A549 (cell line): Measurements from ENCODE around the gene KIF1A. TPM values are rescaled to one million over a fixed set of nuclear protein-coding genes. Genes with fewer than 3 reads are reported as not detected.

Experiments used
- ATAC-seq, 2 experiments: fragments of 200-7000 bp in 1 of 2; fragments of >200 bp in 1 of 2; cut with Nextera tagmentation in 1 of 2; cut with Tn5 transposase in 1 of 2; 3 replicates each; pipeline versions ENCODE4 v1.8.0 to v1.9.1; 2018 to 2020; ENCODE audit warnings: mild to moderate bottlenecking in 1 of 2, moderate library complexity in 1 of 2
- CTCF ChIA-PET: fragments of 300-600 bp; sonication (Branson Sonifier 250); formaldehyde crosslinking; extraction: SDS; loops from one replicate; lab custom pipeline; 2021; ENCODE audit warnings: antibody characterized with exemption, inconsistent platforms; lab: Yijun Ruan, JAX
- POLR2A ChIA-PET: fragments of 350-600 bp; formaldehyde crosslinking; extraction: SDS; loops from one replicate; lab custom pipeline; 2021; ENCODE audit warnings: antibody characterized with exemption, inconsistent platforms; lab: Yijun Ruan, JAX
- DNase-seq, 2 experiments: peaks; one replicate each; pipeline versions ENCODE4 v3.0.0 to v3.0.0-alpha.2; 2011 to 2016; ENCODE audit warnings: low read depth in 1 of 2, low spot score in 1 of 2
- FAIRE-seq: peaks from 2 replicates; lab custom pipeline; 2011; peaks lifted over from hg19 to GRCh38; lab: Jason Lieb, UNC
- H3K27ac ChIP-seq, 2 experiments: fragments of >200 bp; sonication (Bioruptor Twin); formaldehyde crosslinking; 3 replicates each; pipeline ENCODE4 v1.5.1; 2016 to 2017
- H3K4me1 ChIP-seq: fragments of >200 bp; sonication (Bioruptor Twin); formaldehyde crosslinking; 3 replicates; pipeline ENCODE4 v1.6.1; 2016
- H3K4me2 ChIP-seq: fragments of >200 bp; sonication (Bioruptor Twin); formaldehyde crosslinking; 3 replicates; pipeline ENCODE4 v1.6.1; 2016
- H3K4me3 ChIP-seq: fragments of >200 bp; sonication (Bioruptor Twin); formaldehyde crosslinking; 3 replicates; pipeline ENCODE4 v1.5.1; 2016
- H3K9me3 ChIP-seq: fragments of >200 bp; sonication (Bioruptor Twin); formaldehyde crosslinking; 3 replicates; pipeline ENCODE4 v1.6.1; 2016
- CHD4 ChIP-seq: fragments of 200-600 bp; sonication (generic); IDR thresholded peaks from 2 replicates; pipeline ENCODE4 v1.6.1; 2016; ENCODE audit warnings: antibody characterized with exemption, mild to moderate bottlenecking, borderline replicate concordance
- EHMT2 ChIP-seq: fragments of 200-600 bp; sonication (generic); IDR thresholded peaks from 2 replicates; pipeline ENCODE4 v1.6.1; 2016; ENCODE audit warnings: antibody characterized with exemption, low read depth, mild to moderate bottlenecking, moderate library complexity
- EP300 ChIP-seq, 2 experiments: fragments of >200 bp; sonication (Bioruptor Twin); formaldehyde crosslinking; IDR thresholded peaks; 2 replicates in 1 of 2; 3 replicates in 1 of 2; pipeline ENCODE4 v1.6.1; 2016 to 2017
- FOSB ChIP-seq: fragments of 250-450 bp; sonication (Bioruptor Pico); IDR thresholded peaks from 2 replicates; pipeline ENCODE4 v1.5.0; 2020; ENCODE audit warnings: mild to moderate bottlenecking, moderate library complexity
- GATA3 ChIP-seq: IDR thresholded peaks from 2 replicates; pipeline ENCODE4 v1.6.1; 2012; ENCODE audit warnings: borderline replicate concordance
- HDAC2 ChIP-seq: fragments of 200-600 bp; sonication (generic); IDR thresholded peaks from 2 replicates; pipeline ENCODE4 v1.6.1; 2016
- JUN ChIP-seq, 2 experiments: fragments of >200 bp; sonication (Bioruptor Twin); formaldehyde crosslinking; IDR thresholded peaks; 2 replicates in 1 of 2; 3 replicates in 1 of 2; pipeline ENCODE4 v1.6.1; 2016 to 2017
- KDM5A ChIP-seq: fragments of 200-600 bp; sonication (generic); IDR thresholded peaks from 2 replicates; pipeline ENCODE4 v1.6.1; 2016; ENCODE audit warnings: antibody characterized with exemption, mild to moderate bottlenecking
- MYC ChIP-seq: IDR thresholded peaks from 2 replicates; pipeline ENCODE4 v1.6.1; 2012; ENCODE audit warnings: mild to moderate bottlenecking, inconsistent platforms, low read length, improper control_type of control experiment, borderline replicate concordance
- NFE2L2 ChIP-seq: fragments of 150-350 bp; conservative IDR thresholded peaks from 2 replicates; pipeline ENCODE4 v1.6.1; 2014; ENCODE audit warnings: low read length
- NR3C1 ChIP-seq: fragments of >200 bp; sonication (Bioruptor Twin); formaldehyde crosslinking; IDR thresholded peaks from 3 replicates; pipeline ENCODE4 v1.6.1; 2017
- POLR2AphosphoS2 ChIP-seq: conservative IDR thresholded peaks from 2 replicates; pipeline ENCODE4 v1.6.1; 2012; ENCODE audit warnings: low read length, improper control_type of control experiment, inconsistent platforms
- SMC3 ChIP-seq: fragments of >200 bp; sonication (Bioruptor Twin); formaldehyde crosslinking; IDR thresholded peaks from 3 replicates; pipeline ENCODE4 v1.6.1; 2018; ENCODE audit warnings: inconsistent platforms
- TP53 ChIP-seq: fragments of 250-450 bp; sonication (Bioruptor Pico); IDR thresholded peaks from 2 replicates; pipeline ENCODE4 v1.5.0; 2021; ENCODE audit warnings: mild to moderate bottlenecking, moderate library complexity
- ZFP36 ChIP-seq: fragments of 450-650 bp; IDR thresholded peaks from 2 replicates; pipeline ENCODE4 v1.6.1; 2014; ENCODE audit warnings: borderline replicate concordance; ENCODE audit not compliant: partially characterized antibody
- WGBS: methylation state at CpG from one replicate; pipeline ENCODE4 v1.1.6; 2017; ENCODE audit errors: missing lambda C conversion rate; 5-methylcytosine and 5-hydroxymethylcytosine counted together
- polyA plus RNA-seq, 4 experiments: library from polyadenylated mRNA; depleted of rRNA in 3 of 4; stranded (reverse); fragments of >200 nt; fragmentation: RNase III in 1 of 4; extraction: RNeasy Plus Mini Kit Qiagen cat#74134 plus additional on column Dnase treatment in 1 of 4; gene quantifications; 2 replicates in 3 of 4; 3 replicates in 1 of 4; pipeline ENCODE4 v1.2.3, GENCODE V29; 2011 to 2017
- TF ChIP-seq, protein P1 (sequence below): fragments of >200 bp; sonication (Bioruptor Twin); formaldehyde crosslinking; IDR thresholded peaks from 2 replicates; pipeline ENCODE4 v1.6.1; 2016
- TF ChIP-seq, protein P2 (sequence below): fragments of >200 bp; sonication (Bioruptor Twin); formaldehyde crosslinking; IDR thresholded peaks from 3 replicates; pipeline ENCODE4 v1.5.1; 2016
- TF ChIP-seq, protein P3 (sequence below): fragments of >200 bp; sonication (Bioruptor Twin); formaldehyde crosslinking; IDR thresholded peaks from 3 replicates; pipeline ENCODE4 v1.6.1; 2016
- TF ChIP-seq, protein P4 (sequence below): IDR thresholded peaks from 2 replicates; pipeline ENCODE4 v1.6.1; 2012; ENCODE audit warnings: low read depth, borderline replicate concordance
- TF ChIP-seq, protein P5 (sequence below): fragments of 150-350 bp; IDR thresholded peaks from 2 replicates; pipeline ENCODE4 v1.6.1; 2014; ENCODE audit warnings: low read depth, mild to moderate bottlenecking, low read length
- TF ChIP-seq, protein P6 (sequence below): fragments of 200-600 bp; sonication (generic); IDR thresholded peaks from 2 replicates; pipeline ENCODE4 v1.6.1; 2016; ENCODE audit warnings: antibody characterized with exemption, mild to moderate bottlenecking, moderate library complexity

Gene KIF1A
- polyA plus RNA-seq, 2 of the 4 experiments (the other 2 are of a cell fraction), result 0.28 to 0.50 TPM

DNA sequence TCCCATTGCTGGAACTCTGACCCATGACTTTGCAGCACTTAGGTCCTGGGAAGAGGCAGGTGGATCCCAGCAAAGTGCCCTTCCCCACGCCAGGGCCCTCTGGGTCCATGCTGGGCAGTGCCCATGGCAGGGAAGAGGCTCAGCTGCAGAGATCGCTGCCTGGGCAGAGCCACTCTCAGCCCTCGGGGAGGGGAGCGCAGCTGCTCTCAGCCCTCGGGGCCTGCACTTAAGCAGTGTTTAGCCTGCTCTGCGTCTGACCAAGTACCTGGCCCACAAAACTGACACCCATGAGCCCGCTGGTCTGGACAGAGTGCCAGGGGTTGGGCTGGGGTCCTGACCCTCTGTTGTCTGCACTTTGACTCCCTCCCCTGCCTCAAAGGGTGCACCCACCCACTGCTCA, 82.1 kb downstream of the KIF1A start:
- no peaks in the 10 kb centered on the region for H3K4me1 ChIP-seq
- H3K9me3 ChIP-seq, result no peaks in the 10 kb centered on the region
- no peak for ATAC-seq
- POLR2A ChIA-PET, result no interaction called here
- no peak overlapping the region for H3K4me3 ChIP-seq
- FAIRE-seq, result no peak
- no peak overlapping the region for H3K4me2 ChIP-seq
- CTCF ChIA-PET, result interaction anchor here (1.5 kb wide), 1 partner anchor 14 kb away, joined by 4 read pairs; no protein-coding TSS in a partner anchor
- WGBS, result 48% methylated on average over 2 of the region's 7 CpGs
- no peak overlapping the region for H3K27ac ChIP-seq
- TF ChIP-seq TP53 (CRISPR knock-in tag) (no peak), HDAC2 (no peak), NR3C1 (no peak), NFE2L2 (no peak), SMC3 (no peak)
- TF ChIP-seq, protein P1, sequence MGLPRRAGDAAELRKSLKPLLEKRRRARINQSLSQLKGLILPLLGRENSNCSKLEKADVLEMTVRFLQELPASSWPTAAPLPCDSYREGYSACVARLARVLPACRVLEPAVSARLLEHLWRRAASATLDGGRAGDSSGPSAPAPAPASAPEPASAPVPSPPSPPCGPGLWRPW, result no peak
- TF ChIP-seq, protein P2, sequence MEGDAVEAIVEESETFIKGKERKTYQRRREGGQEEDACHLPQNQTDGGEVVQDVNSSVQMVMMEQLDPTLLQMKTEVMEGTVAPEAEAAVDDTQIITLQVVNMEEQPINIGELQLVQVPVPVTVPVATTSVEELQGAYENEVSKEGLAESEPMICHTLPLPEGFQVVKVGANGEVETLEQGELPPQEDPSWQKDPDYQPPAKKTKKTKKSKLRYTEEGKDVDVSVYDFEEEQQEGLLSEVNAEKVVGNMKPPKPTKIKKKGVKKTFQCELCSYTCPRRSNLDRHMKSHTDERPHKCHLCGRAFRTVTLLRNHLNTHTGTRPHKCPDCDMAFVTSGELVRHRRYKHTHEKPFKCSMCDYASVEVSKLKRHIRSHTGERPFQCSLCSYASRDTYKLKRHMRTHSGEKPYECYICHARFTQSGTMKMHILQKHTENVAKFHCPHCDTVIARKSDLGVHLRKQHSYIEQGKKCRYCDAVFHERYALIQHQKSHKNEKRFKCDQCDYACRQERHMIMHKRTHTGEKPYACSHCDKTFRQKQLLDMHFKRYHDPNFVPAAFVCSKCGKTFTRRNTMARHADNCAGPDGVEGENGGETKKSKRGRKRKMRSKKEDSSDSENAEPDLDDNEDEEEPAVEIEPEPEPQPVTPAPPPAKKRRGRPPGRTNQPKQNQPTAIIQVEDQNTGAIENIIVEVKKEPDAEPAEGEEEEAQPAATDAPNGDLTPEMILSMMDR, result no peak
- DNase-seq, result no peak

DNA sequence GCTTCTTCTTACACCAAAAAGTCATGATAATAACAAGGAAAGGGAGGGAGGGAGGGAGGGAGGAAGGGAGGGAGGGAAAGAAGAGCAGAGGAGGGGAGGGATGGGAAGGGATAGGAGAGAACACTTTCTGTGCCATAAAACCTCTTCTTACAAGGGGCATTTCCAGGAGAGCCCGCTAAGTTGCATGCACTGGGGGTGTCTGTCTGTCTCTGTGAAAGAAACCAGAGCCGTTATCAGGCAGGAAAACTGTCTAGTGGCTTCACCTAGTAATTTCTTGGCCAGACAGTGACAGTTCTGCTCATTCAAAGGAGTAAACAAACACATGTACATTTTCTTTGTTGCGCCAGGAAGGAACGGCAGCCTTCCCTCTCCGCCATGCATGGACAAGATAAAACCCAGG, 82.5 kb downstream of the KIF1A start:
- no peaks in the 10 kb centered on the region for H3K4me1 ChIP-seq
- no peaks in the 10 kb centered on the region for H3K9me3 ChIP-seq
- FAIRE-seq (no peak), ATAC-seq (no peak), DNase-seq (no peak)
- no peak overlapping the region for H3K4me3 ChIP-seq
- ChIA-PET CTCF (no interaction called here), POLR2A (no interaction called here)
- TF ChIP-seq, protein P3, sequence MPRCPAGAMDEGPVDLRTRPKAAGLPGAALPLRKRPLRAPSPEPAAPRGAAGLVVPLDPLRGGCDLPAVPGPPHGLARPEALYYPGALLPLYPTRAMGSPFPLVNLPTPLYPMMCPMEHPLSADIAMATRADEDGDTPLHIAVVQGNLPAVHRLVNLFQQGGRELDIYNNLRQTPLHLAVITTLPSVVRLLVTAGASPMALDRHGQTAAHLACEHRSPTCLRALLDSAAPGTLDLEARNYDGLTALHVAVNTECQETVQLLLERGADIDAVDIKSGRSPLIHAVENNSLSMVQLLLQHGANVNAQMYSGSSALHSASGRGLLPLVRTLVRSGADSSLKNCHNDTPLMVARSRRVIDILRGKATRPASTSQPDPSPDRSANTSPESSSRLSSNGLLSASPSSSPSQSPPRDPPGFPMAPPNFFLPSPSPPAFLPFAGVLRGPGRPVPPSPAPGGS, result no peak
- TF ChIP-seq, protein P4, sequence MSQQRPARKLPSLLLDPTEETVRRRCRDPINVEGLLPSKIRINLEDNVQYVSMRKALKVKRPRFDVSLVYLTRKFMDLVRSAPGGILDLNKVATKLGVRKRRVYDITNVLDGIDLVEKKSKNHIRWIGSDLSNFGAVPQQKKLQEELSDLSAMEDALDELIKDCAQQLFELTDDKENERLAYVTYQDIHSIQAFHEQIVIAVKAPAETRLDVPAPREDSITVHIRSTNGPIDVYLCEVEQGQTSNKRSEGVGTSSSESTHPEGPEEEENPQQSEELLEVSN, result no peak
- TF ChIP-seq FOSB (CRISPR knock-in tag), result no peak
- no peak for TF ChIP-seq CHD4
- no peak for TF ChIP-seq JUN (IDR thresholded peaks at IDR 0.05)
- TF ChIP-seq GATA3, result no peak
- TF ChIP-seq, protein P5, sequence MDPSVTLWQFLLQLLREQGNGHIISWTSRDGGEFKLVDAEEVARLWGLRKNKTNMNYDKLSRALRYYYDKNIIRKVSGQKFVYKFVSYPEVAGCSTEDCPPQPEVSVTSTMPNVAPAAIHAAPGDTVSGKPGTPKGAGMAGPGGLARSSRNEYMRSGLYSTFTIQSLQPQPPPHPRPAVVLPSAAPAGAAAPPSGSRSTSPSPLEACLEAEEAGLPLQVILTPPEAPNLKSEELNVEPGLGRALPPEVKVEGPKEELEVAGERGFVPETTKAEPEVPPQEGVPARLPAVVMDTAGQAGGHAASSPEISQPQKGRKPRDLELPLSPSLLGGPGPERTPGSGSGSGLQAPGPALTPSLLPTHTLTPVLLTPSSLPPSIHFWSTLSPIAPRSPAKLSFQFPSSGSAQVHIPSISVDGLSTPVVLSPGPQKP, result no peak
- no peak for TF ChIP-seq ZFP36
- TF ChIP-seq POLR2AphosphoS2, result no peak
- TF ChIP-seq EHMT2, result no peak
- TF ChIP-seq, protein P6, sequence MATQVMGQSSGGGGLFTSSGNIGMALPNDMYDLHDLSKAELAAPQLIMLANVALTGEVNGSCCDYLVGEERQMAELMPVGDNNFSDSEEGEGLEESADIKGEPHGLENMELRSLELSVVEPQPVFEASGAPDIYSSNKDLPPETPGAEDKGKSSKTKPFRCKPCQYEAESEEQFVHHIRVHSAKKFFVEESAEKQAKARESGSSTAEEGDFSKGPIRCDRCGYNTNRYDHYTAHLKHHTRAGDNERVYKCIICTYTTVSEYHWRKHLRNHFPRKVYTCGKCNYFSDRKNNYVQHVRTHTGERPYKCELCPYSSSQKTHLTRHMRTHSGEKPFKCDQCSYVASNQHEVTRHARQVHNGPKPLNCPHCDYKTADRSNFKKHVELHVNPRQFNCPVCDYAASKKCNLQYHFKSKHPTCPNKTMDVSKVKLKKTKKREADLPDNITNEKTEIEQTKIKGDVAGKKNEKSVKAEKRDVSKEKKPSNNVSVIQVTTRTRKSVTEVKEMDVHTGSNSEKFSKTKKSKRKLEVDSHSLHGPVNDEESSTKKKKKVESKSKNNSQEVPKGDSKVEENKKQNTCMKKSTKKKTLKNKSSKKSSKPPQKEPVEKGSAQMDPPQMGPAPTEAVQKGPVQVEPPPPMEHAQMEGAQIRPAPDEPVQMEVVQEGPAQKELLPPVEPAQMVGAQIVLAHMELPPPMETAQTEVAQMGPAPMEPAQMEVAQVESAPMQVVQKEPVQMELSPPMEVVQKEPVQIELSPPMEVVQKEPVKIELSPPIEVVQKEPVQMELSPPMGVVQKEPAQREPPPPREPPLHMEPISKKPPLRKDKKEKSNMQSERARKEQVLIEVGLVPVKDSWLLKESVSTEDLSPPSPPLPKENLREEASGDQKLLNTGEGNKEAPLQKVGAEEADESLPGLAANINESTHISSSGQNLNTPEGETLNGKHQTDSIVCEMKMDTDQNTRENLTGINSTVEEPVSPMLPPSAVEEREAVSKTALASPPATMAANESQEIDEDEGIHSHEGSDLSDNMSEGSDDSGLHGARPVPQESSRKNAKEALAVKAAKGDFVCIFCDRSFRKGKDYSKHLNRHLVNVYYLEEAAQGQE, result no peak
- no peak for TF ChIP-seq EP300 (IDR thresholded peaks at IDR 0.05)
- no peak for TF ChIP-seq MYC
- TF ChIP-seq KDM5A, result no peak
- 68% methylated on average over 5 of the region's 5 CpGs for WGBS
- H3K27ac ChIP-seq, result no peak overlapping the region
- H3K4me2 ChIP-seq, result no peak overlapping the region
